ENCODE results near the gene RABGAP1L.

RABGAP1L gene

DNA sequence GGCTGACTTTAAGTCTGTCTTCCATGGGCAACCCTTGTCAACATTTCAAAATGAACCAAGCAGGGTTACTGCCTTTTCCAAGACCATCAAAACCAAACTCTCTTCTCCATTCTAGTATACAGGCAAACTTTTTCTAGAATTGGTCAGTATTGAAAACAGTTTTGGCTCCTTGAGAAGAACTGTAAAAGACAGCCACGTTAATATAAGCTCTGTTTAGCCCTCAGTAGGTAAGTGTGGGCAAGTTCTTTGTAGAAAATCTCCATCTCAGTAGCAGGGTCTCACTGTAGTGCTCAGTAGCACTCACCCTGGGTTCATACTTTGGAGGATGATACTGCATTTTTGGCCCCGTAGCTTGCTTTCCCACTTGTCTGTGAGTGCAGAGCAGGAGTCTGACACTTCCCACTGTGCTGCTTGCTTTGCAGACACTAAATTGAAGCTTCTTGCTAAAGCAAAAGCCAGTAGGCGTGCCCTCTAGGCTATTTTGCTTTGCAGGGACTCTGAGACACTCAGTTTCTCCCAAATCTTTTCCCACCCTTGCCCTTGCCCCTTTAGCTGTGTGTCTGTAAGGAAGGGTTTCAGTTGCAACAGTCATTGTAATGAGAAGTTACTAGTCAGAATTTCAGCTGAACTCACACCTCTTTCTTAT is 806.2 kb downstream of the RABGAP1L start:
- Mint-ChIP-seq H3K27me3 (no peaks in the 10 kb centered on the region), H3K4me3 (peak overlapping the region; percentile 65), H3K27ac (ENCODE audit: low read depth) (peak overlapping the region; percentile 92), H3K4me1 (peaks cover 61% of the 10 kb centered on the region), H3K36me3 (ENCODE audit: insufficient read depth) (peaks cover 38% of the 10 kb centered on the region), H3K9me3 (no peaks in the 10 kb centered on the region)
- DNase-seq (ENCODE audit: low spot score in 2 of 2) (peak in 1 of 2 donors; percentile 47), ATAC-seq (replicated peaks; ENCODE audit: extremely low read depth, poor library complexity, severe bottlenecking) (peak; percentile 17)

DNA sequence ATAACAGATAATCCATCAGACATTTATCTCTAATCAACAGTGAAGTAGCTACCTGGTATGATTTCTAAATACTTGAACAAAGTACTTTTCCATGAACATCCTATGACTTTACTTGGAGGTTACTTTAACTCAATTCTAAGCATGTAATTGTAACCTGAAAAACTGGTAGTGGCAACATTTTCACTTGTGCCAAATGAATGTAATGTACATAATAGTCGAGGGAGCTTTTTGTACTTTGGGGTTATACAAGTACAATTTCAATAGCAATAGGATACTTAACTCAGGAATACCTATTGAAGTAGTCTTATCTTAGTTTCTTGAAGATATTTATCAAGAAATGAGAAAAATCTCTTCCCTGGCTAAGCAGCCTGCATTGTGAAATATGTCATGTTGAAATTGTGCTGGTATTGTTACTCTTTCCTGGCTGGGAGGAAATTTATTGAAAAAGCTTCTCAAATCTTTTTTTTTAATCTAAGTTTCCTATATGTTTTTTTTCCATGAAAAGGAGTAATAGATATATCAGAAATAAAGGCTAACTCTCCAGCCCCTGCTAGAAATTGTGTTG is 806.8 kb downstream of the RABGAP1L start:
- H3K36me3 Mint-ChIP-seq (ENCODE audit: insufficient read depth), result peaks cover 38% of the 10 kb centered on the region
- H3K9me3 Mint-ChIP-seq, result no peaks in the 10 kb centered on the region
- DNase-seq (ENCODE audit: low spot score in 2 of 2), result no peak
- H3K4me1 Mint-ChIP-seq, result peaks cover 61% of the 10 kb centered on the region
- no peaks in the 10 kb centered on the region for H3K27me3 Mint-ChIP-seq
- H3K27ac Mint-ChIP-seq (ENCODE audit: low read depth), result peak overlapping the region; percentile 92
- no peak for ATAC-seq (replicated peaks; ENCODE audit: extremely low read depth, poor library complexity, severe bottlenecking)
- peak overlapping the region; percentile 65 for H3K4me3 Mint-ChIP-seq

DNA sequence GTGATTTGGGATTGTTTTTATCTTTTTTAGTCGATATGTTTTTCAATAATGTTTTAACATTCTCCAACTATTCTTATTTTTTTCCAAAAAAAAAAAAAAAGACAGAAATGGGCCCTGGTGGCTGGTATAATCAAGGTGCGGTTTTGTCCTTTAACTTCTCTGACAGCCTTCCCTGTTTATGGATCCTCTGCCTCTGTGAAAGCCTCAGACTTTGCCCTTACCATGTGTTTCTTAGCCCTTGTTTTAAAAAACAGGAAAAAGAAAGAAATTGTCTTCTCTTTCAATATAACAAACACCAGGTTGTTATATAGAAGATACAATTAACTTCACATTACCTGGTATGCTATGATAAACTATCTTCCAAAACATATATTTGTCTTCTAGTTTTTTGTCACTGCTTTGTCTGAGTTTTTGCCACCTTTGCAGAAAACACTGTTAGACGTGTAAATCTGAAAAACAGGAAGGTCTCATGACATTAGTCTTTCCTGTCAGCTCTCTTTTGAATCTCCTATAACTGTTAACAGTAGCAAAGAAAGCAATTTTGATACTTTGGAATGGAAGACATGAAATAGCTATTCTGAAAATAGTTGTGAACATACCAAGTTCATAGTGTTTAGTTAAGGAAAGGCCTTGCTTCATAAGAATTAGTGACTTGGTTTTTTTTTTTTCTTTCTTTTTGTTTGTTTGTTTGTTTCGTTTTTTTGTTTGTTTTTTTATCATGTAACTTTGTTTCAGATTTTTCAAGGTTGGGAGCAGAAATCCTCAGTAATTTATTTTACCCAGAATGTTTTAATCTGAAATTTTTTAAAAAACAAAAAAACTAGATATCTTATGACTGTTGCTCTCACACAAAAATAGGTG is 808.8 kb downstream of the RABGAP1L start:
- peak overlapping the region; percentile 69 for H3K4me3 Mint-ChIP-seq
- H3K27me3 Mint-ChIP-seq, result no peaks in the 10 kb centered on the region
- H3K4me1 Mint-ChIP-seq, result peaks cover 75% of the 10 kb centered on the region
- no peak for DNase-seq (ENCODE audit: low spot score in 2 of 2)
- H3K9me3 Mint-ChIP-seq, result no peaks in the 10 kb centered on the region
- H3K27ac Mint-ChIP-seq (ENCODE audit: low read depth), result peak overlapping the region; percentile 92
- H3K36me3 Mint-ChIP-seq (ENCODE audit: insufficient read depth), result peaks cover 40% of the 10 kb centered on the region
- ATAC-seq (replicated peaks; ENCODE audit: extremely low read depth, poor library complexity, severe bottlenecking), result peak; percentile 37

DNA sequence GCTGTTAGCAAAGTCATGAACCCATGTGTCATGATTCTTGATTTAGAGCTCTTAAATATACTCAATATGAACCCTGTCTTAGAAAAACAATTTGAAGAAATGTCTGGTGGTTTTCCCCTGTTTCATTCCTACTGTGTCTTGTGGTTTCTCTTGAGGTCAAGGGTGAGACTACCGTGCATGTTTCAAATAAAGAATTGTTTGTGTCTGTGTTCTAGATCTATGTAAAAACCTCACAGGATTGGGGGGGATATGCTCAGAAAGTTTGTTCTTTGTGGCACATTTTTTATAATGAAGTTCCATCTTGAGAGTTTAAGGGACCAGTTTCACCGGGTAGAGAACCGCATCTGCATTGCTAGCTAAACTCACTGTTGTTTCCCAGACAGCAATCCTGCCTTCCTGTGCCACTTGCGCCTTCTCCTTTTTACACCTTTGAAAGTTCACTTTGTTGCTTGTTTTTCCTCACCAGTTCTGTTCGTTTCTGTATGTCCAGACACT is 809.5 kb downstream of the RABGAP1L start:
- ATAC-seq (replicated peaks; ENCODE audit: extremely low read depth, poor library complexity, severe bottlenecking), result peak; percentile 65
- Mint-ChIP-seq H3K9me3 (no peaks in the 10 kb centered on the region), H3K4me1 (peaks cover 67% of the 10 kb centered on the region), H3K27me3 (no peaks in the 10 kb centered on the region), H3K36me3 (ENCODE audit: insufficient read depth) (peaks cover 42% of the 10 kb centered on the region), H3K4me3 (peak overlapping the region; percentile 69), H3K27ac (ENCODE audit: low read depth) (peak overlapping the region; percentile 92)
- DNase-seq (ENCODE audit: low spot score in 2 of 2), result peak in 1 of 2 donors; percentile 41

DNA sequence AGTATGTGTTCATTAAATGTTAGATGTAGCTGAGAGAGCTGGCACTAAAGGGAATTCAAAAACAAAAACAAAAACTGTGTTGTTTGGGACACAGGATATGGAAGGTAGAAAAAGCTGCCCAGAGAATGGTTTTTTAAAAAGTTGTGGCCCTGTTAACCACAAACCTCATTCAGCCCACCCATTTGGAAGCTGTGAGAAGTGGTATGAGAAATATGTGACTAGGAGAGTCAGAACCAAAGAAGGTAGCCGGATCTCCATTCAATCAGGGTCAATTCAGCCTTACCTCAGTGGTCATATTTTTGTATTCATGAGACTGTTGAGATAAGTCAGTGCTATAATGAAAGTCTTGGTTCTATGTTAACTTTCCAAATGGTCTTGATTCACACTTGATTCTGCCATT is 810.7 kb downstream of the RABGAP1L start:
- peak overlapping the region; percentile 69 for H3K4me3 Mint-ChIP-seq
- H3K4me1 Mint-ChIP-seq, result peaks cover 62% of the 10 kb centered on the region
- H3K27ac Mint-ChIP-seq (ENCODE audit: low read depth), result peak overlapping the region; percentile 92
- peaks cover 41% of the 10 kb centered on the region for H3K36me3 Mint-ChIP-seq (ENCODE audit: insufficient read depth)
- no peak for DNase-seq (ENCODE audit: low spot score in 2 of 2)
- ATAC-seq (replicated peaks; ENCODE audit: extremely low read depth, poor library complexity, severe bottlenecking), result no peak
- no peaks in the 10 kb centered on the region for H3K9me3 Mint-ChIP-seq
- no peaks in the 10 kb centered on the region for H3K27me3 Mint-ChIP-seq

DNA sequence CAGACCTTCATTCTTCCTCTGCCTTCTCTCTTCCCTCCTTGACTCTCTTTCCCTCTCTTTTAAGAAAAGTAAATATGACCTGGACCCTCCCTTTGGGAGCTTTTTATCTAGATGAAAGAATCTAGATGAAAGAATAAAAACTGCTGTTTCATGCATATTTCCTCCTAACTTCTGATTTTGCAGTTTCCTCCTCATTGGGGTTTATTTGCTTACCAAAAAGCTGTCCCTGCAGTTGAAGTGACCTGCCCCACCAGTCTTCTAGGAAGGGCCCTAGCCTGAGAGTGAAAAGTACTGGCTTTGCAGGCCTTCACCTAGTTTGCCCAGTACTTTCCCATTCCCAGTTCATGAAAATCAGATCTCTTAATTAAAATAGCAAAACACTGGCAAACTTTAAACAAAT is 812.1 kb downstream of the RABGAP1L start:
- Mint-ChIP-seq H3K9me3 (no peaks in the 10 kb centered on the region), H3K27me3 (no peaks in the 10 kb centered on the region), H3K4me3 (peak overlapping the region; percentile 44), H3K36me3 (ENCODE audit: insufficient read depth) (peaks cover 39% of the 10 kb centered on the region), H3K4me1 (peaks cover 60% of the 10 kb centered on the region), H3K27ac (ENCODE audit: low read depth) (peak overlapping the region; percentile 81)
- ATAC-seq (replicated peaks; ENCODE audit: extremely low read depth, poor library complexity, severe bottlenecking) (no peak), DNase-seq (ENCODE audit: low spot score in 2 of 2) (no peak)

DNA sequence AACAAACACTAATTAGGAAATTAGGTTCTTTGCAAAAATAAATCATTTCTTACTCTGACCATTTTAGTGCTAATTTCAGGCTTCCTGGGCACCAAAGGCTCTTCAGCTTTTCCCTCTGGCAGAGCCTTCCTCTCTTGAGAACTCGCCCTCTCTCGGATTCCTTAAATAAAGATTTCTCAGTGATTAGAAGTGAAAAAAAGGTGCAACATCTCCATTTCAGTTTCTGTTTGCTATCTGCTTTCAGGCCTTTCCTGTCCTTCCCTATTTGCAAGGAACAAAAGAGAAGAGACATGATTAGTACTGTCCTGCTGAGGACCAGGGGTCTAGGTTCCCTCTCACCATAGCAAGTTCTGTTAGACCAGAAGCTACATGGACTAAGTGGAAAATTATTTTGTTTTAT is 812.6 kb downstream of the RABGAP1L start:
- Mint-ChIP-seq H3K4me1 (peaks cover 57% of the 10 kb centered on the region), H3K9me3 (no peaks in the 10 kb centered on the region), H3K4me3 (peak overlapping the region; percentile 44), H3K36me3 (ENCODE audit: insufficient read depth) (peaks cover 42% of the 10 kb centered on the region), H3K27me3 (no peaks in the 10 kb centered on the region), H3K27ac (ENCODE audit: low read depth) (peak overlapping the region; percentile 81)
- no peak for DNase-seq (ENCODE audit: low spot score in 2 of 2)
- no peak for ATAC-seq (replicated peaks; ENCODE audit: extremely low read depth, poor library complexity, severe bottlenecking)

DNA sequence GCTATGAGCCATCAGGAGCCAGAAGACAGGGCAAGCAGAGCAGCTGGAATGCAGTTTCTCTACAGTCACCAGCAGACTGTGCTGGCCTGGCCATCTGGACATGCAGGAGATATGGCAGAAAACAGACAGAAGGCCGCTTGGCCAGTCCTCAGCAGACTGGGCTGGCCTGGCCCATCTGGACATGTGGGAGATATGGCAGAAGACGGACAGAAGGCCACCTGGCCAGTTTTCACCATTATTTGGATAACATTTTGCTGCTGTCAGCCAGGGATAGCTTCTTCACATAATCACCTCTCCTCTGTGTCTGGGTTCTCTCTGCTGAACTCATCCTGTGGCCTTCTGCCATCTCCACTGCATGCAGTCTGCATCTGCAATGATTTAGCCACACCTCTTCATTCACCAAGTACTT is 815.4 kb downstream of the RABGAP1L start:
- Mint-ChIP-seq H3K4me3 (no peak overlapping the region), H3K9me3 (no peaks in the 10 kb centered on the region), H3K27me3 (no peaks in the 10 kb centered on the region), H3K4me1 (peaks cover 44% of the 10 kb centered on the region), H3K27ac (ENCODE audit: low read depth) (no peak overlapping the region), H3K36me3 (ENCODE audit: insufficient read depth) (peaks cover 37% of the 10 kb centered on the region)
- no peak for DNase-seq (ENCODE audit: low spot score in 2 of 2)
- ATAC-seq (replicated peaks; ENCODE audit: extremely low read depth, poor library complexity, severe bottlenecking), result no peak

DNA sequence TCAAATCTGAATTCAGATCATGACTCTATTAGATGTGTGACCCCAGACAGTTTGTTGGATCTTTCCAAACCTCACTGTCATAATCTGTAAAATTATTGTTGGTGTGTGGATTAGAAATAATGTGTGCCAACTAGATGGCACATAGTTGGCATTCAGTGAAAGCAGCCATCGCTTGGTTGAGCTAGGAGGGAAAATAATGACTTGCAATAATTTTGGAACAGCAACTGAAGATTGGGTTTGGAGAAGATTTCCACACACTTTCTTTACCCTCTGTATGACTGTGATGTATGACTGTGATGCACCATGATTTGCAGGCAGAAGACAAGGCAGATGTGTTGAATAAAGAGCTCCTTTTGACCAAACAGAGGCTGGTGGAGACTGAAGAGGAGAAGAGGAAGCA is 816.4 kb downstream of the RABGAP1L start:
- Mint-ChIP-seq H3K36me3 (ENCODE audit: insufficient read depth) (peaks cover 37% of the 10 kb centered on the region), H3K4me1 (peaks cover 38% of the 10 kb centered on the region), H3K27me3 (no peaks in the 10 kb centered on the region), H3K4me3 (no peak overlapping the region), H3K27ac (ENCODE audit: low read depth) (peak overlapping the region; percentile 7), H3K9me3 (no peaks in the 10 kb centered on the region)
- ATAC-seq (replicated peaks; ENCODE audit: extremely low read depth, poor library complexity, severe bottlenecking) (no peak), DNase-seq (ENCODE audit: low spot score in 2 of 2) (no peak)

DNA sequence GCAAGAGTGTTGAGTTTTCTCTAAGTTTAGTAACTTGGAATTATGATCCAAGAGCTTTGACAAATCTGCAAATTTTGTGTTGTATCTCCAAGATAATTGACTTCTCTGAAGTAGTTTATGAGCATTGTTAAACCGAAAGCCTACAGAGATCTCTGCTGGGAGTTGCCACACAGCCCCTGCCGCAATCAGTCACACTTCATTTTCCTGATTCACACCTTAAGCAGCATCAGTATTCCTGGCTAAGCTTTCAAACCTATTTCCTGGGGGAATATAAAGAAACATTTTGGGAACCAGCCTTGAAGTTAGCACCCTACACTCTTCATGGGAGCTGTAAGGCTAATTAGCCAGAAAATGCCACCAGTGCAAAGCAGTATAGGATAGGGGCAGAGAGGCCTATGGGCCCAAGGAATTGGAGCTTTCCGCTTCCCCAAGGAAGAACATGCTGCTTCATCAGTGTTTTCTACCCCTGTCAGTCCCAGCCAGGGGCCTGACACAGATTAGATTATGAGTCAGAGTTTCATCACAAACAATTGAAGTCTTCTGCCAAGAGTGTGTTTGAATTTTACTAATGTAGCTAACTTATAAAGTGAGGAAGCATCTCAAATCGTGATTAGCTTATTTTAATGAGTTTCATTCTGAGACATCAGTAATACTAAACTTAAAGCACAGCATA is 817.3 kb downstream of the RABGAP1L start:
- peaks cover 42% of the 10 kb centered on the region for H3K36me3 Mint-ChIP-seq (ENCODE audit: insufficient read depth)
- no peak overlapping the region for H3K27ac Mint-ChIP-seq (ENCODE audit: low read depth)
- H3K27me3 Mint-ChIP-seq, result no peaks in the 10 kb centered on the region
- DNase-seq (ENCODE audit: low spot score in 2 of 2), result no peak
- H3K4me1 Mint-ChIP-seq, result peaks cover 34% of the 10 kb centered on the region
- no peaks in the 10 kb centered on the region for H3K9me3 Mint-ChIP-seq
- no peak overlapping the region for H3K4me3 Mint-ChIP-seq
- no peak for ATAC-seq (replicated peaks; ENCODE audit: extremely low read depth, poor library complexity, severe bottlenecking)

DNA sequence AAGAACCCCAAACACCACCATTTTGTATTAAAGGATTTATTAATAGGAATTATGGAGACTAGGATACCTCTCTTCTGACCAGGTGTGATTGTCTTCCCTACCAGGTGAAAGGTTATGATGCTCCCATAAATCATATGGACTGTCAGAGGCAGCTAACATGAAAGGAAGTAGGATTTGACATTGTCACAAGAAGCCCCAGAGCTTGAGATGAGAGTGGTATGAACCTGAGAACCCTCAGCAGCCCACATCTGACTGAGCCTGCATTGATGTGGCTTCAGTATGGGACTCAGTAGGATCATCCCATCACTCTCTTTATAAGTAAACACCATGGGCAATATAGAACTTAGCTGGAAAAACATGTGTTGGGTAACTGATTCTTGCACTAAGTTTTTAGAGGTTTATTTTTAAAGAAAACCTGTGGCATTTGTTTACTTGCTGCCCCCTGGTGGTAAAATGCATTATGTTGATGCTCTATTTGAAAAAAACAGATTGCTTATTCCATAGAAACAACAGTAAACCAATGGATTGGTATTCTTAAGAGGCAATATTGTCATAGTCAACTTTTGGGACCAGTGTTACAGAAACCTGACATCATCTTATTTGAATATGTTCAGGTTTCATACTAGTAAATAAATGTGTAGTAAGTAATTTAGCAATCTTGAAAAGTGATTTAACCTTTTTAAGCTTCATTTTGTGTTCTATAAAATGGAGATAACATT is 823.8 kb downstream of the RABGAP1L start:
- Mint-ChIP-seq H3K9me3 (no peaks in the 10 kb centered on the region), H3K4me3 (no peak overlapping the region), H3K36me3 (ENCODE audit: insufficient read depth) (peaks cover 48% of the 10 kb centered on the region), H3K27me3 (no peaks in the 10 kb centered on the region), H3K4me1 (peaks cover 25% of the 10 kb centered on the region), H3K27ac (ENCODE audit: low read depth) (no peak overlapping the region)
- ATAC-seq (replicated peaks; ENCODE audit: extremely low read depth, poor library complexity, severe bottlenecking) (no peak), DNase-seq (ENCODE audit: low spot score in 2 of 2) (peak in 1 of 2 donors; percentile 37)

DNA sequence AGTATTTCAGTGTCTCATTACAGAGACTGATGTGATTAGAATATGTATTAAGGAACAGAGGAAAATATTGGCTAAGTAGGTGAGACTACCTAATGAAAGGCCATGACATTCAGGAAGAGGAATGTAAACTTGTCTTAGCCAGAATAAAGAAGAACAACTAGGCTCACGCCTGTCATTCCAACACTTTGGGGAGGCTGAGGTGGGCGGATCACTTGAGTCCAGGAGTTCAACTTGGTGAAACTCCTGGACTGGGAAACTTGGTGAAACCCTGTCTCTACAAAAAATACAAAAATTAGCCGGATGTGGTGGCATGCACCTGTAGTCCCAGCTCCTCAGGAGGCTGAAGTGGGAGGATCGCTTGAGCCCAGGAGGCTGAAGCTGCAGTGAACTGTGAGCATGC is 825.6 kb downstream of the RABGAP1L start:
- Mint-ChIP-seq H3K27me3 (no peaks in the 10 kb centered on the region), H3K4me3 (no peak overlapping the region), H3K4me1 (peaks cover 39% of the 10 kb centered on the region), H3K9me3 (no peaks in the 10 kb centered on the region), H3K27ac (ENCODE audit: low read depth) (no peak overlapping the region), H3K36me3 (ENCODE audit: insufficient read depth) (peaks cover 42% of the 10 kb centered on the region)
- DNase-seq (ENCODE audit: low spot score in 2 of 2), result no peak
- ATAC-seq (replicated peaks; ENCODE audit: extremely low read depth, poor library complexity, severe bottlenecking), result no peak

Data from central memory CD8-positive, alpha-beta T cell (primary cell).